Measurements from ENCODE around the gene LCE5A.
"Not testable (repeated sequence)": the region's sequence is repeated elsewhere in the genome, so short reads cannot be mapped to it uniquely, and the experiment has no call there.

LCE5A gene, protein sequence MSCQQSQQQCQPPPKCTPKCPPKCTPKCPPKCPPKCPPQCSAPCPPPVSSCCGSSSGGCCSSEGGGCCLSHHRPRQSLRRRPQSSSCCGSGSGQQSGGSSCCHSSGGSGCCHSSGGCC

DNA sequence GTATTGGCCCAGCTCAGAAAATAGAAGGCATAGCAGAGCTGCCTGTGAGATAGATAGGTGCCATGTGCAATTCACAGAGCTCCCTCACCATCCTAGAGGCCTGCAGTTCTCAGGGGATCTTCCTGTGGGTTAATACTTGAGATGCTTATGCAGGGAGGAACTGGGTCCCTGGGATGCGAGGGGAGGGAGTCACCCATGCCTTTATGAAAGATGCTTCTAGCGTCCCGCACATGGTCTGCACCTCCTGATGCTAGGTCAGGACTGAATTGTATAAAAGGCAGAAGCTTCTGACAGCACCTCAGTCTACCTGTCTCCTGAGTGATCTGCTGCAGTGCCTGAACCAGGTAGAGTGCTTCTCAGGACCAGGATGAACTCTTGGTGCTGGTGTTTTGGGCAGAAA lies at the start of gene LCE5A:
Gene LCE5A (plus strand): TSS at position 301 of the 400 bp plus-strand sequence. CDS start 732 bp downstream, outside the sequence.
- H3K27ac ChIP-seq (ENCODE audit: low read depth, low read length) = no peak within 1 kb of the TSS
- no peaks in the 10 kb centered on the region for H3K4me1 ChIP-seq (ENCODE audit: control insufficient read depth, insufficient read depth, low read length)
- no peak within 1 kb of the TSS for H3K4me3 ChIP-seq (ENCODE audit: low read length)
- H3K9ac ChIP-seq (ENCODE audit: low read length) = no peak within 1 kb of the TSS
- H3K36me3 ChIP-seq (ENCODE audit: control insufficient read depth, insufficient read depth, low read length) = no peaks in the 10 kb centered on the region
- peaks cover 9% of the 10 kb centered on the region for H3K27me3 ChIP-seq (ENCODE audit: control insufficient read depth, insufficient read depth, low read length)

DNA sequence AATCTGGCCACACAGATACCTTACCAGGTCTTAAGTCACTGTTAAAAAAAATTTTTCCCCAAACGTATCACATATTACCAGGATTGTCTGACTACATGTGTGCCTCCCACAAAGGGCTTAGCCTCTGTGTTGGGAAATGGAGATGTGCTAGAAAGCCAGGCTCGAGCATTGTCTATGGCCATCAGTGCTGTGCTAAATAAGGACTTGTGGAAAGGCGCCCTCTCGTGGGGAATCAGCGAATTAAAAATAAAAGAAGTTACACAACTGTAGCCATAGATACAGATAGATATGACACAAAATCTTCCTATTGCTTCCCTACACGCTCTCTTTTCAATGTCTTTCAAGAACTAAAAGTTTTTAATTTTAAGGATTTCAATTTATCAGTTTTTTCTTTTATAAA lies 49.1 kb upstream of the LCE5A start:
- H3K27ac ChIP-seq (ENCODE audit: low read depth, low read length) = no peak overlapping the region
- H3K36me3 ChIP-seq (ENCODE audit: control insufficient read depth, insufficient read depth, low read length) = no peaks in the 10 kb centered on the region
- no peaks in the 10 kb centered on the region for H3K4me1 ChIP-seq (ENCODE audit: control insufficient read depth, insufficient read depth, low read length)

DNA sequence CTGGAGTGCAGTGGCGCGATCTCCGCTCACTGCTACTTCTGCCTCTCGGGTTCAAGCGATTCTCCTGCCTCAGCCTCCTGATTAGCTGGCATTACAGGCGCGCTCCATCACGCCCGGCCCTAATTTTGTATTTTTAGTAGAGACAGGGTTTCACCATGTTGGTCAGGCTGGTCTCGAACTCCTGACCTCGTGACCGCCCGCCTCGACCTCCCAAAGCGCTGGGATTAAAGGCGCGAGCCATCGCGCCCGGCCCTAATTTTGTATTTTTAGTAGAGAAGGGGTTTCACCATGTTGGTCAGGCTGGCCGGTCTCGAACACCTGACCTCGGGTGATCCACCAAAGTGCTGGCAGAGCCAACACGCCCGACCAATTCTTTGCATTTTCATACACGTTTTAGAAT lies 48.0 kb upstream of the LCE5A start:
- Histone ChIP-seq H3K27ac (ENCODE audit: low read depth, low read length) (no peak overlapping the region), H3K27me3 (ENCODE audit: control insufficient read depth, insufficient read depth, low read length) (no peaks in the 10 kb centered on the region), H3K9ac (ENCODE audit: low read length) (no peak overlapping the region), H3K36me3 (ENCODE audit: control insufficient read depth, insufficient read depth, low read length) (no peaks in the 10 kb centered on the region), H3K4me1 (ENCODE audit: control insufficient read depth, insufficient read depth, low read length) (no peaks in the 10 kb centered on the region), H3K4me3 (ENCODE audit: low read length) (no peak overlapping the region)

More for the DNA sequence above, 49.1 kb upstream of the LCE5A start:
- Histone ChIP-seq H3K27me3 (ENCODE audit: control insufficient read depth, insufficient read depth, low read length) (no peaks in the 10 kb centered on the region), H3K9ac (ENCODE audit: low read length) (no peak overlapping the region), H3K4me3 (ENCODE audit: low read length) (no peak overlapping the region)

DNA sequence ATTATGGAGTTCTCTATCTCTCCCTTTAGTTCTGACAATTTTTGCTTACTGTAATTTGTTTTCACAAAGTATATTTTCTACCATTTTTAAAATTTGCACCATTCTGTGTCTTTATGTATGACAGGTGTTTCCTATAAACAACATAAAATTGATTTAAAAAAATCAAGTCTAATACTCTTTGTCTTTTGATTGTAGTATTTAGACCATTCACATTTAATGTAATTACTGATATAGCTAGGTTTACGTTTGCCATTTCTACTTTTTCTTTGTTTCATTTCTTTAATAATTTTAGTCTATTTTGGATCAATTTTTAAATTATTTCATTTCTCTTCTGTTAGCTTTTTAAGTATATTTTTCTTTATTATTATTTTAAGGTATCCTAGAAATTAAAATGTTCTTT lies 44.4 kb upstream of the LCE5A start:
- H3K27me3 ChIP-seq (ENCODE audit: control insufficient read depth, insufficient read depth, low read length) = no peaks in the 10 kb centered on the region
- H3K9ac ChIP-seq (ENCODE audit: low read length) = no peak overlapping the region
- H3K4me3 ChIP-seq (ENCODE audit: low read length) = no peak overlapping the region
- no peaks in the 10 kb centered on the region for H3K4me1 ChIP-seq (ENCODE audit: control insufficient read depth, insufficient read depth, low read length)
- no peak overlapping the region for H3K27ac ChIP-seq (ENCODE audit: low read depth, low read length)
- H3K36me3 ChIP-seq (ENCODE audit: control insufficient read depth, insufficient read depth, low read length) = no peaks in the 10 kb centered on the region

DNA sequence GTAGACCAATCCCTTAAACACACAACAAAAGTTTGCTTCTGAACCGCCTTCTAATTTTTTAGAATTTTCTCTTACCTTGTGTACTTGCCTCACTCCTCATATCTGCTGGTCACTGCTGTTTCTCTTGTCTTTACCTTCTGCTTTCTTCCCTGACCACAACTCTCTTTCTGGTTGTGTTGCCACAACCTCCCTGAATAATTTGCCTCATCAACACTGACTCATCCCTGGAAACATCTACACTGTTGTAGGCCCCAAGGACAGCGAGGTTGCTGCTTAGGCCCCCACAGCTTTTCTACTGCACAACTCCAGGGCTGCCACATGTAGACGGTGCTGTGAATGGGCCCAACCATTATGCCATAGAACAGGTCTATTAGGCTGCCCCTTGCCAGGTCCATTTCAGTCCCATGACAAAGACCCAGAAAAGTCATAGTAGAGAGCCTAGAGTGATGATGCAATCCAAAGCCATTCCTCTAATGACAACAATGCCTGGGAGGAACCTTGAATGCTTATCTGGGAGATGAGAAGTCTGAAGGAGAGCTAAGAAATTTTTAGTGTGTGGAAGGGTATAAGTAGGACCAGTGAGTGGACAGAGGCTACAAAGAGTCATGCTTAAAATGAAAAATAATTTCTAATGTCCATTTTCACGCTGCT lies 36.6 kb upstream of the LCE5A start:
- Histone ChIP-seq H3K4me1 (ENCODE audit: control insufficient read depth, insufficient read depth, low read length) (no peaks in the 10 kb centered on the region), H3K9ac (ENCODE audit: low read length) (no peak overlapping the region), H3K36me3 (ENCODE audit: control insufficient read depth, insufficient read depth, low read length) (no peaks in the 10 kb centered on the region), H3K27me3 (ENCODE audit: control insufficient read depth, insufficient read depth, low read length) (no peaks in the 10 kb centered on the region), H3K4me3 (ENCODE audit: low read length) (no peak overlapping the region), H3K27ac (ENCODE audit: low read depth, low read length) (no peak overlapping the region)

DNA sequence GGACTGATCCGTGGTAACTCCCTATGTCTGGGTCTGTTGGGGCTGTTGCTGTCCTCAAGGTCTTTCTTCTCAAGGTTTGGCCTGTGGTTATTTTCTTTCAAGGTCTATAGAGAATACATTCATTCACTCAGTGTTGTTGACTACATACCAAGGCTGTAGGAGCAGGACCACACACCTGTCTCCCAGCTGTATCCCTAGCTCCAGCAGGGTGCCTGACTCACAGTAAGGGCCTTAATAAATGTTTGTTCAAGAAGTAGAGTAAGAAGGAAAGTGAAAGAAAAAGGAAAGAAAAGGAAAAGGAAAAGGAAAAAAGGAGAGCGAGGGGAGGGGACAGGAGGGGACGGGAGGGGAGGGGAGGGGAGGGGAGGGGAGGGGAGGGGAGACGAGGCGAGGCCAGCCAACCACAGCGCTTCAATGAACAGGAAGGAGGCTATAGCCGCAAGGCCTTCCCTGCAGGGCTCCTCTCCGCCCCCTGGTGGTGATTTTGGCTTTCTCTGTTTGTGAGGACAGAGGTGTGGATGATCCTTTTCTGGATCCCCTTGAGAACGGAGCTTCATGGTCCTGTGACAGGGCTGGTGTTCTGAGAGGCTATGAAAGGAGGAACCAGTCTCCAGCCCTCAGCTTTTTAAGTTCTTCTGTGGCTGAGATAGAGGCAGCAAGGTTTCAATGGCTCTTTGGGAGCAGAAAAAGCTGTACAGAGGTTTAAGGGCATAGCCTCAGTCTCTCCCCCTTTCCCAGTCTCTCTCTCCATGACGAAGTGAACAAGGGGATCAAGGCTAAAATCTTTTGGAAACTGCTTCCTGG lies 30.6 kb upstream of the LCE5A start:
- H3K4me1 ChIP-seq (ENCODE audit: control insufficient read depth, insufficient read depth, low read length) = no peaks in the 10 kb centered on the region
- no peak overlapping the region for H3K4me3 ChIP-seq (ENCODE audit: low read length)
- no peaks in the 10 kb centered on the region for H3K27me3 ChIP-seq (ENCODE audit: control insufficient read depth, insufficient read depth, low read length)
- no peak overlapping the region for H3K27ac ChIP-seq (ENCODE audit: low read depth, low read length)
- H3K9ac ChIP-seq (ENCODE audit: low read length) = no peak overlapping the region
- no peaks in the 10 kb centered on the region for H3K36me3 ChIP-seq (ENCODE audit: control insufficient read depth, insufficient read depth, low read length)

DNA sequence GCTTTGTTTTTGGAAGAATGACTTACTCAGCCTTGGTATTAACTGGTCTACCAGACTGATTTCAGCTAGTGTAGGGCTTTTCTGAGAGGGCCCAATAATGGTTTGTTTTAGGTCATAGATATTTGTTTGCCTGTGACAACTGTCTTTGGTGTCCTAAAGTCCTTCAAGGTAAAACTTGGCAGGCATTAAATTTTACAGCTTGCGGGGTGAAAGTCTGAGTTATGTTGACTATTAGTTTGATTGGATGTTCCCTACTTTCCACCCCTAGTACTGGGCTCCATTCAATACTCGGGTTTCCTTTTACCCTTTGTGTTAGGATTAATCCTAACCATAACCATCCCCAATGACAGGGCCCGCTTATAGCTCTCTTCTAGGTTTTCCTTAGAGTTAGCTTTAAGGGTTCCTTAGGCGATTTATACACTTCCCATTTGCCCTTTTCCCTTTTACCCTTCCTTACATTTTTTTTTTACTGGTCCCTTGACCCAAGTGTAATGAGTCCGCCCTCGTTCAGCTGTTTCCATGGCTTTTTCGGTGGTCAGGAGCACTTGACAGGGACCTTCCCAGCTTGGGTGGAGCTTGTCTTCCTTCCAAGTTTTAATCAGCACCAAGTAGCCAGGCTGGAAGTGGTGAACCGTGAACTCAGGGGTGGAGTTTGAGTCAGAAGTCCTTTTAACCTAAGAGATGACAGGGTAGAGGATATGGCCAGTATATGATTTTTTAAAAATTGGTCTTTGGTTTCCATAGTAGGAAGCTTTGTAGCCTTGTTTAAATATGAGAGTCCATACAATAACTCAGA lies 28.5 kb upstream of the LCE5A start:
- H3K36me3 ChIP-seq (ENCODE audit: control insufficient read depth, insufficient read depth, low read length) = no peaks in the 10 kb centered on the region
- no peaks in the 10 kb centered on the region for H3K27me3 ChIP-seq (ENCODE audit: control insufficient read depth, insufficient read depth, low read length)
- H3K4me1 ChIP-seq (ENCODE audit: control insufficient read depth, insufficient read depth, low read length) = no peaks in the 10 kb centered on the region
- H3K27ac ChIP-seq (ENCODE audit: low read depth, low read length) = no peak overlapping the region
- H3K9ac ChIP-seq (ENCODE audit: low read length) = no peak overlapping the region
- H3K4me3 ChIP-seq (ENCODE audit: low read length) = no peak overlapping the region

DNA sequence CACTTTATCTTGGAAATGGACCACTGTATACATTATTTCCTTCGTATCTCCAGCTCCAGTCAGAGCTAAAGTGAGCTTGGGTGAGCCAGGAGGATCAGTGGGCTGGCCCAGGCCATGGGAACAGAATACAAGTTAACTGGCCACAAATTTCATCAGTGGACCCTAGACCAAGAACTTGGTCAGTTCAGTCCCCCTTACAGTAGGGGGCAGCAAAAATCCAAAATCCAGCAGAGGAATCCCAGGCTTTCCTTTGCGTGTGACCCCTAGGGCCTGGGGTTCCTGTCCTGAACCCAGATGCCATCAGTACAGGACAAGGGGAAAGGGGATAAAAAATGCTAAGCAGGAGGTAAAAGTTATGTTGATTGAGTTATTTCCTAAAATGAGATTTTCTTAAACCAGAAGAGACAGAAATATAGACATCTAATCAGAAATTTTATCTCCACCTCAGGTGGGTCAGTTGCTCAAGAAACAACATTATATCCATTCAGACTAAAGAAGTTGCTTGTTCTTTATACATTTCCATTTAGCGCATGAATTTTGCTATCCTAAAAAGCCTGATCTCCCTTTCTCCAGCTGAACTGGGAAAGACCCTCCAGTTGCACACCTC lies 24.1 kb upstream of the LCE5A start:
- no peaks in the 10 kb centered on the region for H3K27me3 ChIP-seq (ENCODE audit: control insufficient read depth, insufficient read depth, low read length)
- no peaks in the 10 kb centered on the region for H3K4me1 ChIP-seq (ENCODE audit: control insufficient read depth, insufficient read depth, low read length)
- H3K36me3 ChIP-seq (ENCODE audit: control insufficient read depth, insufficient read depth, low read length) = no peaks in the 10 kb centered on the region
- no peak overlapping the region for H3K4me3 ChIP-seq (ENCODE audit: low read length)
- no peak overlapping the region for H3K27ac ChIP-seq (ENCODE audit: low read depth, low read length)
- H3K9ac ChIP-seq (ENCODE audit: low read length) = no peak overlapping the region

DNA sequence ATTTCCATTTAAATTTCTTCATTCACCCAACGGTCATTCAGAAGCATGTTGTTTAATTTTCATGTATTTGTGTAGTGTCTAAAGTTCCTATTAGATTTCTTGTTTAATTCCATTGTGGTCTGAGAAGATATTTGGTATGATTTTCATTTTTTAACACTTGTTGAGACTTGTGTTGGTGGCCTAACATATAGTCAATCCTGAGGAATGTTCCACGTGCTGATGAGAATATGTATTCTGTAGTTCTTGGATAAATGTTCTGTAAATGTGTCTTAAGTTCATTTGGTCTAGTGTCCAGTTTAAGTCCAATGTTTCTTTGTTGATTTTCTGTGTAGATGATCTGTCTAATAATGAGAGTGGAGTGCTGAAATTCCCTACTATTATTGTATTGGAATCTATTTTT lies 22.7 kb upstream of the LCE5A start:
- H3K27ac ChIP-seq (ENCODE audit: low read depth, low read length) = no peak overlapping the region
- no peak overlapping the region for H3K9ac ChIP-seq (ENCODE audit: low read length)
- H3K4me3 ChIP-seq (ENCODE audit: low read length) = no peak overlapping the region
- H3K4me1 ChIP-seq (ENCODE audit: control insufficient read depth, insufficient read depth, low read length) = no peaks in the 10 kb centered on the region
- no peaks in the 10 kb centered on the region for H3K27me3 ChIP-seq (ENCODE audit: control insufficient read depth, insufficient read depth, low read length)
- no peaks in the 10 kb centered on the region for H3K36me3 ChIP-seq (ENCODE audit: control insufficient read depth, insufficient read depth, low read length)

DNA sequence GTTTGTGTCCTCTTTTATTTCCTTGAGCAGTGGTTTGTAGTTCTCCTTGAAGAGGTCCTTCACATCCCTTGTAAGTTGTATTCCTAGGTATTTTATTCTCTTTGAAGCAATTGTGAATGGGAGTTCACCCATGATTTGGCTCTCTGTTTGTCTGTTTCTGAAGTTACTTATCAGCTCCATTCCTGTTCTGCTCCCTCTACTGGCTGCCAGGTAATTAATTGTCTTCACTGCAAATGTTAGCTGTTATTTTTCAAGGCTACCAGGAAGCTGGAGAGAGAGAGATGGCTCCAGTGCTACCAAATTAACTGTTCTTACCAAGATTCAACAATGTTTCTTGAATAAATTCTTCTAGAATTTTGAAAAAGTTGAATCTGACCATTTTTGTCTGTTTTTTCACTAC lies 19.1 kb upstream of the LCE5A start:
- H3K9ac ChIP-seq (ENCODE audit: low read length); H3K36me3 ChIP-seq (ENCODE audit: control insufficient read depth, insufficient read depth, low read length); H3K27ac ChIP-seq (ENCODE audit: low read depth, low read length); H3K27me3 ChIP-seq (ENCODE audit: control insufficient read depth, insufficient read depth, low read length); H3K4me1 ChIP-seq (ENCODE audit: control insufficient read depth, insufficient read depth, low read length); H3K4me3 ChIP-seq (ENCODE audit: low read length): not testable (repeated sequence)

DNA sequence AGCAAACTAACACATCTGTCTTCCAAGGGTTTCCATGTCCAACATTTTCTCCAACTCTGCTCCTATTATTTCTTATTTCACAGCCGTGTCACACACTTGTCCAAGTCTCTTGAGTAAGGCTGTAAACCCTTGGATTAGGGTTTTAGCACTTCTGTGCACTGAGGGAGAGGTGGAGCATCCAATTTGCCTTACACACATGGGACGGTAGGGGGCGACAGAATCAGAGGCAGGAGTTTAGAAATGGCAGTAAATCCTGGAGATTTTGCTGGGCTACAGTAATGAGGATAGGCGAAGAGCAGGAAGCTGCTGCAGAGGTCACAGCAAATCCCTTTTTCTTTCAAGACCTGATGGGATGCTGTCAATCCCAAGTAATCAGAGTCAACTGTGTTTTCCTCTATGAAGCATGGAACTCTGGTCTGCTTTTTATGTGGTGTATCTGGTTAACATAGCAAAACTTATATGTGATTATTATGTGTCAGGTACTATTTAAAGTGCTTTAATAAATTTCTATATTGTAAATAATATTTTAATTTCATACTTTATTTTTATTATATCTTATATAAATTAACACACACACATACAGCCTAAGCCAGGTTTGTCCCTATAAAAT lies 15.4 kb upstream of the LCE5A start:
- H3K9ac ChIP-seq (ENCODE audit: low read length) = no peak overlapping the region

DNA sequence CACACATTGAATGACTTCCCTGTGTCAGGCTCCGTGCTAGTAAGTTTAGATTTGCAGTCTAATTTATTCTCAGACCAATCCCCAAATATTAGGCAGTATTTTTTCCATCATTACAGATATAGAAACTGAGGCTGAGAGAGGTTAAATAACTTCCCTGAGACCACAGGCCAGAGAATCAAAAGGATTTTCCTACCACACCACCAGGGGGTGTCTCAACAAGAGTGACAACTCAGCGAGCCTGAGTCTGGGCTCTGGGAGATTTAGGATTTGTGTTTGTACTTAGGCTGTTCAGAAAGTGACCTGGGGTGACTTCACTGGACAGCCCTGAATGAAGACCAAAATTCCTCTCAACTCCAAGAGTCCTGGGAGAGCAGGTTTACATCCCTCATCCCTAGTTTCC lies 13.3 kb upstream of the LCE5A start:
- Histone ChIP-seq H3K9ac (ENCODE audit: low read length) (no peak overlapping the region), H3K4me1 (ENCODE audit: control insufficient read depth, insufficient read depth, low read length) (no peaks in the 10 kb centered on the region), H3K27ac (ENCODE audit: low read depth, low read length) (no peak overlapping the region), H3K36me3 (ENCODE audit: control insufficient read depth, insufficient read depth, low read length) (no peaks in the 10 kb centered on the region), H3K27me3 (ENCODE audit: control insufficient read depth, insufficient read depth, low read length) (no peaks in the 10 kb centered on the region), H3K4me3 (ENCODE audit: low read length) (no peak overlapping the region)

More for the DNA sequence above, 15.4 kb upstream of the LCE5A start:
- no peak overlapping the region for H3K4me3 ChIP-seq (ENCODE audit: low read length)
- no peaks in the 10 kb centered on the region for H3K4me1 ChIP-seq (ENCODE audit: control insufficient read depth, insufficient read depth, low read length)
- H3K36me3 ChIP-seq (ENCODE audit: control insufficient read depth, insufficient read depth, low read length) = no peaks in the 10 kb centered on the region
- no peak overlapping the region for H3K27ac ChIP-seq (ENCODE audit: low read depth, low read length)
- no peaks in the 10 kb centered on the region for H3K27me3 ChIP-seq (ENCODE audit: control insufficient read depth, insufficient read depth, low read length)

Measured in rectal smooth muscle tissue (tissue), 1 donor.